NB4 (cell line): ENCODE measurements around the gene NIT1.

Experiments used
- CTCF ChIP-seq: IDR thresholded peaks from one replicate; pipeline ENCODE4 v1.5.1; 2012; ENCODE audit warnings: low read depth, low read length
- POLR2A ChIP-seq: IDR thresholded peaks from 2 replicates; pipeline ENCODE4 v1.6.1; 2011; ENCODE audit warnings: mild to moderate bottlenecking; ENCODE audit not compliant: insufficient read length; ENCODE audit errors: extremely low read depth

- TF ChIP-seq CTCF, result no peak
- no peak for TF ChIP-seq POLR2A
Observed at GRCh38 chr1:161095230-161095629, 22.7 kb upstream of the NIT1 start.
